ENCODE data around the gene PAQR8. TPM values are rescaled to one million over a fixed set of nuclear protein-coding genes. Genes with fewer than 3 reads are reported as not detected.

Gene PAQR8
- total RNA-seq, 2 experiments from 2014 or later = 12.8 to 14.1 TPM

DNA sequence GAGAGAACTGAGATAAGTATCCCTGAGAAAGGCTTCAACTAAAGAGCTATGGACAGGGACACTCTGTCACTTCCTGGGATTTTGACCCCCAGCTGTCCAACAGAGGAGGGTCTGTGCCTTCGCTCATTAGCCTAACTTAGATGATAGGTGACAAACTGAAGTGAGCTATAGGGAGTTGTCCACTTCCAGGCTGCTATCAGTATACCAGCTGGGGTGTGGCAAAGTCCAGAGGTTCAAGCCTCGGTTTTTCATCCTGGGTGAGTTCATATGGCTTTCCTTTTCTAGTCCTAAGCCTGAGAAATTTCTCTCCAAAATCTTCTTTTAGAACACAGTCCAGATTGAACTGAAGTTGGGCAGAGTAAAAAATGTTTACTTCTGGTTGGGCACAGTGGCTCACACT lies 5.9 kb upstream of the PAQR8 start:
- peaks cover 9% of the 10 kb centered on the region for H3K4me1 Mint-ChIP-seq
- no peak overlapping the region for H3K4me3 Mint-ChIP-seq
- DNase-seq = no peak
- no peaks in the 10 kb centered on the region for H3K36me3 Mint-ChIP-seq (ENCODE audit: low read depth)
- CTCF ChIA-PET = no interaction called here
- POLR2A ChIA-PET = no interaction called here
- no peaks in the 10 kb centered on the region for H3K9me3 Mint-ChIP-seq
- H3K27me3 Mint-ChIP-seq = peaks cover 2% of the 10 kb centered on the region
- H3K27ac Mint-ChIP-seq = no peak overlapping the region

DNA sequence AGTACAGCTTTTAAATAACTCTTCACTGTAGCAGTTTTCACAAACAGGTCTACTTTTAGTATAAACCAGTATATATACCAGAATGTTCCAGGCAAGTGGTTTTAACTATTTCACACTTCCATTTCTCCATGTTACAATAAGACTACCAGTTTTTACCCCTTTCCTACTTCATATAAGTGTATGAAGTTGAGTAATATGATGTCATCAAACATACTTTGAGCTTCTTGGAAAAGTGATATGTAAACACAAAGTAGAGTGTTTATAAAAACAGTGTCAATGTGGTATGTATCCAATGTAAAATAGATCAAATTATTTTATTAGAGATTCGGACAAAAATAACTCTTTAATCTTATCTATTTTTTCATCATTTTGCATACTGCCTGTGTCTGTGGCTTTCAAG lies 2.5 kb upstream of the PAQR8 start:
- H3K4me3 Mint-ChIP-seq = no peak overlapping the region
- H3K36me3 Mint-ChIP-seq (ENCODE audit: low read depth) = peaks cover 7% of the 10 kb centered on the region
- H3K27ac Mint-ChIP-seq = no peak overlapping the region
- peaks cover 23% of the 10 kb centered on the region for H3K4me1 Mint-ChIP-seq
- ChIA-PET CTCF (interaction anchor here (0.7 to 1.4 kb wide), 2 partner anchors 74 to 1685 kb away, joined by 4 to 5 read pairs; partner anchors contain the start of gene MCM3), POLR2A (interaction anchor here (7.2 kb wide), 1 partner anchor 75 kb away, joined by 64 read pairs; the partner anchor contains the start of gene MCM3)
- H3K9me3 Mint-ChIP-seq = no peaks in the 10 kb centered on the region
- no peaks in the 10 kb centered on the region for H3K27me3 Mint-ChIP-seq
- DNase-seq = no peak

DNA sequence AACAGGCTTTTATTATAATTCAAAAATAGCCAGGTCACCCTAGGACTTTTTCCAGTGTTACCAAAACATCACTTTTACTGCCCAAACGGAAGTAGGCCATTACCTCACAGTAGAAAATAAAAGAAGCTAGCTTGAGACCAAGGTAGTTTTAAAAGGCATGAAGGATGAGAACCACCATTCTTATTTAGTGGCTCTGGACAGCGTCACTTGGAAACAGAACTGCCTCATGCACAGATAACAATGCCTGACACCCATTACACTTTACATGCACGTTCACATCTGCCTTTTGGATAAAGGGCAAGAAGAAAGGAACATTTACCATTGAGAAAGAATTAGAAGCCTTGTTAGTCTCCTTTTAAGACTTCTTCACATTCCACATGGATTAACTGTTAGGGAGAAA lies 1.9 kb upstream of the PAQR8 start:
- Mint-ChIP-seq H3K4me3 (no peak overlapping the region), H3K4me1 (peaks cover 29% of the 10 kb centered on the region), H3K27me3 (no peaks in the 10 kb centered on the region), H3K9me3 (no peaks in the 10 kb centered on the region), H3K27ac (no peak overlapping the region), H3K36me3 (ENCODE audit: low read depth) (peaks cover 7% of the 10 kb centered on the region)
- DNase-seq = no peak
- ChIA-PET CTCF (interaction anchor here (1.3 to 1.4 kb wide), 2 partner anchors 9 to 75 kb away, joined by 3 to 4 read pairs; partner anchors contain the start of gene MCM3), POLR2A (interaction anchor here (2.5 to 7.2 kb wide), 2 partner anchors 9 to 75 kb away, joined by 14 to 64 read pairs; partner anchors contain the start of gene MCM3)

DNA sequence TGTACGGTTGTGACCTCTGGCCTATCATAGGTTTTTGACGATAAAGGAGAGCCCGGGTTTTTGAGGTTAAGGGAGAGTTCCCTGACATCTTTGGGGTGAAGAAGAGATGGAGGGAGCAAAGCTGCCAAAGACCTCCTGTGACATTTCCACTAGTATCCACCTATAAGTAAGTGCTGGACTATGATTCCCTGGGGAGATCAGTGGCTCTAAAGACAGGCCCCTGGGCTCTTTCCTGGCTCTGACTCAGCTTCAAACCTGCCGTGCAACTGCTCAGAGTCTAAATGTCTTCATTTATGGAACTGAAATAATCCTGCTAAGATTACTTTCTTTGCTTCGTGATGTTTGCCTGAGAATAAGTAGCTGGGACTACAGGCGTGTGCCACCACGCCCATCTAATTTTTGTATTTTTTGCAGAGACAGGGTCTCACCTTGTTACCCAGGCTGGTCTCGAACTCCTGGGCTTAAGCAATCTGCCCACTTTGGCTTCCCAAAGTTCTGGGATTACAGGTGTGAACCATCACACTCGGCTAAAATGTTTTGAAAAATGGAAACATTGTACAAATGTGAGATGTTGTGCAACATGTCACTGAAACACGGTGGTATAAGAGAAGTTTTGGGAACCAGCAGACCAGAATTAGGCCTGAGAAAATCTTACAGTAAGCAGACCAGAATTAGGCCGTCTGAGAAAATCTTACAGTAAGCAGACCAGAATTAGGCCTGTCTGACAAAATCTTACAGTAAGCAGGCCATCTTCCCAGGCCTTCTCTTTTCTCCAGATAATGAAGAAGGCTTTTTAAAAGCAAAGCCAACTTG lies 1.1 kb upstream of the PAQR8 start:
- H3K4me3 Mint-ChIP-seq = peak overlapping the region; percentile 75
- ChIA-PET CTCF (interaction anchor here (1.3 to 4.7 kb wide), 2 partner anchors 10 to 76 kb away, joined by 3 to 63 read pairs; partner anchors contain the start of gene MCM3), POLR2A (interaction anchor here (2.5 to 7.2 kb wide), 2 partner anchors 9 to 76 kb away, joined by 14 to 64 read pairs; partner anchors contain the start of gene MCM3)
- DNase-seq = no peak
- no peaks in the 10 kb centered on the region for H3K27me3 Mint-ChIP-seq
- H3K36me3 Mint-ChIP-seq (ENCODE audit: low read depth) = peaks cover 7% of the 10 kb centered on the region
- H3K27ac Mint-ChIP-seq = peak overlapping the region; percentile 72
- peaks cover 29% of the 10 kb centered on the region for H3K4me1 Mint-ChIP-seq
- H3K9me3 Mint-ChIP-seq = no peaks in the 10 kb centered on the region

DNA sequence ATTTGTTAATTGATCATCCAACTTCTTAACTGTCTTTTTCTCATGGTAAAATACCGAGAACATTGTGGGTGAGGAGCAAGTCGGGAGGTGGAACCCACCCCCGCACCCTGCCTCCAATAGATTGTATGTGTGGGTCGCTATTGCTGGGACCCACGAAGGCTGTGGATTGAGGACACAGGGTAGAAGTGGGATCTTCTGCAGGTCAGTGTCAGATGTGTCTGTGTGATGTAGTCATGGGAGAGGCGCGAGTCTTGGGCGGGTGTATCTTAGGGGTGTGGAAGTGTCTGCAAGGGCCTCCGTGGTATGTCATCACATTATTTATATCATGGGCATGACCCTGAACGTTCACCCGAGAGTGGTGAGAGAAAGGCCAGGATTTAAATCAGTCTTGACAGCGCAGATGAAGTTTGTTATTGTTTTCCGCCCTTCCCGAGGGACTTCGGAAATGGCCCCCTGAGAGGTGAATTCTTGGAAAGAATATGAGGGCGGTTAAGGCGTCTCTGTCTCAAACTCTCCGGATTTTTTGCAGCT lies 472 bp upstream of the PAQR8 start:
- Mint-ChIP-seq H3K4me3 (peak overlapping the region; percentile 75), H3K9me3 (no peaks in the 10 kb centered on the region), H3K27me3 (no peaks in the 10 kb centered on the region), H3K36me3 (ENCODE audit: low read depth) (peaks cover 9% of the 10 kb centered on the region), H3K4me1 (peaks cover 29% of the 10 kb centered on the region), H3K27ac (peak overlapping the region; percentile 72)
- ChIA-PET CTCF (interaction anchor here (0.5 to 5.5 kb wide), 21 partner anchors 8 to 634 kb away, joined by 3 to 71 read pairs (median 4); partner anchors contain the start of genes GSTA4 and MCM3), POLR2A (interaction anchor here (0.7 to 7.2 kb wide), 17 partner anchors 8 to 214 kb away, joined by 3 to 64 read pairs (median 6); partner anchors contain the start of genes MCM3 and TRAM2)
- DNase-seq = no peak

DNA sequence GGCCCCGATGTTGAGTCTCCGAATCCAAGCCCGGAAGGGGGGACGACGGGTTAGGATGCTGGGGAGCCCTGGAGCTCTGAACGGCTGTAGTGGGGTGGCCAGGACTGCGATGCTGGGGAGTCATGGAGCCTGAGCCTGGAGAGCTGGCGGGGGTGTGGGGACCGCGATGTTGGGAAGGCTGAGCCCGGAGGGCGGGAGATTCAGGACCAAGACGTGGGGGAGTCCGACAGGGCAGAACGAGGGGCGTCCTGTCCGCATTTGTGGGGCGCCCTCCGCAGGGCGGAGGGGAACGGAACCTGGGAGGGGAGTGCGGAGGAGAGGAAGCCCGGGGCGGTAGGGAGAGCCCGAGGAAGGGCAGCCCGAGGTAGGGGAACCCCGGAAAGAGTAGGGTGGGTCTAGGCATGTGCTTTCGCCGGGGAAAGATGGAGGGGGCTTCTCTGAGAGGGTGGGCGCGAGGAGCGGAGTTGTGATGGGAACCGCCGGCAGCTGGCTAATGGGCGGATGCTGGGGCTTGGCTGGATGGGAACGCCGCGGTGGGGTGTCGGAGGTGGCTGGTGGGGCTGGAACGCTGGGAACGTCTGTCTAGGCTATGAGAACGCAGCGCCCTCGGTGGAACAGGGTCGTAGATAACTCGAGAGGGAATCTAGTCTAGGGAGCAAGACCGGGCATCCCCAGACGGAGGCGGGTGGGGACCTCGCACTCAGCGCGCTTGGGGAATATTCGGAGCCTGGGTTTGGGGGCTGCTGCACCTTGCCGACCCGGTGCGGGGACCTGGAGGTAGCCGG lies 684 bp downstream of the PAQR8 start:
- Mint-ChIP-seq H3K36me3 (ENCODE audit: low read depth) (peaks cover 17% of the 10 kb centered on the region), H3K4me1 (peaks cover 29% of the 10 kb centered on the region), H3K27ac (peak overlapping the region; percentile 71), H3K27me3 (no peaks in the 10 kb centered on the region), H3K9me3 (no peaks in the 10 kb centered on the region), H3K4me3 (peak overlapping the region; percentile 93)
- CTCF ChIA-PET = interaction anchor here (0.6 to 5.5 kb wide), 23 partner anchors 8 to 633 kb away, joined by 3 to 71 read pairs (median 4); partner anchors contain the start of genes GSTA4 and MCM3
- DNase-seq = peak; percentile 49
- POLR2A ChIA-PET = interaction anchor here (0.9 to 7.2 kb wide), 17 partner anchors 11 to 213 kb away, joined by 3 to 64 read pairs (median 7); partner anchors contain the start of genes MCM3 and TRAM2

DNA sequence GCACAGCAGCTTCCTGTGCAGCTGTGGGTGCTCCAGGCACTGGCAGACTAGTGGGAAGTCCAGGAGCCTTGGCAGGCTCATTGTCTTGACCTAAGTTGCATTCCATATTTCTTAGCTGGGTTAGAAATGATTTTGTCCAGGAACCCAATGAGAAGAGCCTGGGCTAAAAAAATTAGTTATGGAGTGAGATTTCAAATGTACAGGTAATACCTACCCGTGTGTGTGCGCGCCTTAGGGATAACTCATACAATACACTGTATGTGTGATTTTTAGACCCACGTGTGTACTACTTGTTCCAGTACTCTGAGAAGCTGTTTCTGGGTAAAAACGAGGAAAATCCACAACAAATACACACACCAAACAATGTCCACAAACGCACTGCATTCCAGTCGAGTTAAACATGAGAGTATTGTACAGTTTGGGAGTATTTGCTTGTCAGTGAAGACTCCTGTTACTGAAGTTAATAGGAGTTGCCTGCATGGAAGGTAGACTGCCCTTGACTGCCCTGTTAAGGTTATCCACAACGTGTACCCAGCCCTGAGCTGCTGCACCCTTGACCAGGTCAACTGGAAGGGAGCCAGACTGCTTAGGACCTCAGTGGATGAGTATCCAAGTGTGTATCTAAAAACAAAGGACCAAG lies 1.4 kb downstream of the PAQR8 start:
- POLR2A ChIA-PET = interaction anchor here (1.3 to 7.2 kb wide), 6 partner anchors 10 to 123 kb away, joined by 3 to 64 read pairs (median 22); partner anchors contain the start of gene MCM3
- no peak overlapping the region for H3K27ac Mint-ChIP-seq
- H3K27me3 Mint-ChIP-seq = no peaks in the 10 kb centered on the region
- no peaks in the 10 kb centered on the region for H3K9me3 Mint-ChIP-seq
- DNase-seq = no peak
- H3K4me3 Mint-ChIP-seq = peak overlapping the region; percentile 93
- H3K4me1 Mint-ChIP-seq = peaks cover 29% of the 10 kb centered on the region
- peaks cover 24% of the 10 kb centered on the region for H3K36me3 Mint-ChIP-seq (ENCODE audit: low read depth)
- CTCF ChIA-PET = interaction anchor here (0.6 to 5.5 kb wide), 7 partner anchors 18 to 79 kb away, joined by 3 to 71 read pairs (median 19); partner anchors contain the start of gene MCM3

DNA sequence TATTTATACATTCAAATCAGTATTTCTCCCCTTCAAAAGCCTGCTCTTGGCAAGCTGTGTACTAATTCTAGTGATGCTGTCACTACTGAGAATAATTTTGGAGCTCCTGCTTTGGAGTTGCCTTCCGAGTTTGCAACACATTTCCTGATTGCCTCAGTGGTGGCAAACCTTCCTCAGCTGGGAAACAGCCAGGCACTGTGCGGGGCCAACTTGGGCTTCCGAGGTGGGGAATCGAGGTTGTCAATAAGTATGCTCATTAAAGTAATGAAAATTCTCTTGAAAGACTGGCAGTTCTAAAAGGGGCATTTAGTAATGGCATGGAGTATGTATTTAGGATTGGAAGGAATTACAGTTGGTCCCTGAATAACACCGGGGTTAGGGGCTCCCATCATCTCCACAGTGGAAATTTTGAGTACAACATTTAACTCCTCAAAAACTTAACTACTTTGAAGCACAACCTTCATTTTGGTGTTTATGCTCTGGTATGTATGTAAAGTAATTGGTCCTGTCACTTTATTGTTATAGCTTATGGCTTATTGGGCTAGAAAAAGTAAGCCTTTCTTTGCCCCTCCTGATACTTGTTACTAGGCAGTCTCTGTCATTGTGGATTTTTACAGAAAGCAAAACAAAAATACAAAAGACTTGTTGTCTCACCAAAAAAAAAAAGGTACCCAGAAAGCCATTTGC lies 2.7 kb downstream of the PAQR8 start:
- no peaks in the 10 kb centered on the region for H3K27me3 Mint-ChIP-seq
- ChIA-PET POLR2A (interaction anchor here (1.2 to 7.2 kb wide), 4 partner anchors 13 to 80 kb away, joined by 3 to 64 read pairs (median 28); partner anchors contain the start of gene MCM3), CTCF (interaction anchor here (4.7 to 5.5 kb wide), 2 partner anchors 25 to 80 kb away, joined by 63 to 71 read pairs; partner anchors contain the start of gene MCM3)
- no peaks in the 10 kb centered on the region for H3K9me3 Mint-ChIP-seq
- DNase-seq = no peak
- peaks cover 29% of the 10 kb centered on the region for H3K4me1 Mint-ChIP-seq
- H3K27ac Mint-ChIP-seq = no peak overlapping the region
- peaks cover 26% of the 10 kb centered on the region for H3K36me3 Mint-ChIP-seq (ENCODE audit: low read depth)
- H3K4me3 Mint-ChIP-seq = peak overlapping the region; percentile 8

DNA sequence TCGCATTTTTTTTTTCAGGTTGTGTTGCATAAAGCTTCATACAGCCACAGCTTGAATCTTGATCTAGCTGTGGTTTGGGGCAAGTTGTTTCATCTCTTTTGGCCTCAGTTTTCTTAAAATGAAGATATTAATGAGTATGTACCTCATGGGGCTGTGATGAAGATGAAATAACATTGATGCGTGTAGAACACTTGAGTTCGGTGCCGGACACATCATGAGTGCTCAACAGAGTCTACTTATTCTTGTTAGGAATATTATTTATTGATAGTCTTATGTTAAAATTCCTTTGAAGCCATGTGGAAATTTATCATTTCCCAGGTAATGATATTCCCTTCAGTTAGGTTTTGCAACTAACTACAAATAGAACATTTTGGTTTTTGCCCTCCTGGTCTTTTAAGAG lies 3.4 kb downstream of the PAQR8 start:
- Mint-ChIP-seq H3K9me3 (no peaks in the 10 kb centered on the region), H3K27ac (no peak overlapping the region), H3K36me3 (ENCODE audit: low read depth) (peaks cover 26% of the 10 kb centered on the region), H3K27me3 (no peaks in the 10 kb centered on the region), H3K4me1 (peaks cover 29% of the 10 kb centered on the region), H3K4me3 (no peak overlapping the region)
- POLR2A ChIA-PET = interaction anchor here (1.4 to 7.2 kb wide), 2 partner anchors 14 to 81 kb away, joined by 3 to 64 read pairs; partner anchors contain the start of gene MCM3
- CTCF ChIA-PET = interaction anchor here (1.0 to 5.5 kb wide), 4 partner anchors 24 to 210 kb away, joined by 3 to 71 read pairs (median 34); partner anchors contain the start of gene MCM3
- no peak for DNase-seq

DNA sequence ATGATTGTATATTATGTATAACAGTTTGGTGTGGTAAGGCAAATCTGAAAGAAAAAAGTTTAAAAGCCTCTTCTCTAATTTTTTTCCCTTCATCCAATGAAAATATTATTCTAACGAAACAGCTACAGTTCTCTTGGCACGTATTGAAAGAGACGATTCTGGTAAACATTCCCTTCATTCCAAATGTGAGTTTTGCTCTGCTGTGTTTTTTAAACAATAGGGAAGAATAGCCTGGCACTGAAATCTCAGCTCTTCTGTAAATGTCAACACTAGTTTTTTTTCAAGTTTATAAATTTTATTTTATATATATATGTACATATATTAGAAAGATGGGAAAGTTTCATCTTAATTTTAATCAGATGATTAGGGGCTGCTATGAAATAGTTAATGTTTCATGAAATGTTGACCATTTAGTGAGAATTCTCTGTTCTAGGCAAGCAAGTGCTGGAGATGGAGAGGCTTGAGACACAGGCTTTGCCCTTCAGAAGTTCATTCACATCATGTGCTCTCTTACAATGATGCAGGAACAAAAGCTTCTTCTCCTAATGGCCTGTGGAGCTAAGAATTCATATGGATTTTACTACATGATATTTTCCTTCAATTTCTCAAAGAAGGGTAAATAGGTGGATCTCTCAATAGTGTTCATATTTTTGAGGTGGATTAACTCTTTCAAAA lies 4.1 kb downstream of the PAQR8 start:
- DNase-seq = no peak
- H3K4me3 Mint-ChIP-seq = no peak overlapping the region
- H3K36me3 Mint-ChIP-seq (ENCODE audit: low read depth) = peaks cover 30% of the 10 kb centered on the region
- POLR2A ChIA-PET = interaction anchor here (0.6 to 7.2 kb wide), 3 partner anchors 20 to 358 kb away, joined by 3 to 64 read pairs (median 3); partner anchors contain the start of gene MCM3
- peaks cover 29% of the 10 kb centered on the region for H3K4me1 Mint-ChIP-seq
- no peak overlapping the region for H3K27ac Mint-ChIP-seq
- CTCF ChIA-PET = interaction anchor here (1.0 to 5.5 kb wide), 3 partner anchors 23 to 210 kb away, joined by 3 to 71 read pairs (median 4); no protein-coding TSS in a partner anchor
- no peaks in the 10 kb centered on the region for H3K27me3 Mint-ChIP-seq
- no peaks in the 10 kb centered on the region for H3K9me3 Mint-ChIP-seq

DNA sequence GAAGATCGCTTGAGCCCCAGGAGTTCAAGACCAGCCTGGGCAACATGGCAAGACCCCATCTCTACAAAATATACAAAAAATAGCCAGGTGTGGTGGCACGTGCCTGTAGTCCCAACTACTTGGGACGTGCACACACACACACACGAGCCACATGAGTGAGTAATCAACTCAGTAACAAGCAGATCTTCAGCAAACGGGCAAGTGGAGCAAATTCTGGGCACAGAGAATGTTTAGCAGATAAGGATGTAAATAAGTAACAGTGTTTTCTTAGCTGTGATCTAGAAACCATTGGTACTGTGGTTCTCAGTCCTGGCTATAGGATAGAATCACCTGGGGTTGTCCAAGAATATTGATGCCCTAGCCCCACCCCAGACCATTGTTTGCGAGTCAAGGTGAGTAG lies 6.1 kb downstream of the PAQR8 start:
- no peak for DNase-seq
- ChIA-PET POLR2A (interaction anchor here (1.0 to 1.2 kb wide), 2 partner anchors 13 to 22 kb away, joined by 3 to 5 read pairs; no protein-coding TSS in a partner anchor), CTCF (no interaction called here)
- H3K4me1 Mint-ChIP-seq = peaks cover 15% of the 10 kb centered on the region
- no peak overlapping the region for H3K27ac Mint-ChIP-seq
- H3K36me3 Mint-ChIP-seq (ENCODE audit: low read depth) = peaks cover 23% of the 10 kb centered on the region
- no peaks in the 10 kb centered on the region for H3K27me3 Mint-ChIP-seq
- H3K4me3 Mint-ChIP-seq = no peak overlapping the region
- H3K9me3 Mint-ChIP-seq = no peaks in the 10 kb centered on the region

Data from activated CD4-positive, alpha-beta memory T cell treated with anti-CD3 and anti-CD28 coated beads, Interleukin-2, amount 10 ng/mL, durations not matched to agents 7 days and 5 days (primary cell).